Panc1 (cell line): Measurements from ENCODE around the gene CTLA4. TPM values are rescaled to one million over a fixed set of nuclear protein-coding genes. Genes with fewer than 3 reads are reported as not detected.

ENCODE experiments used
- ATAC-seq: fragments of 200-7000 bp; cut with Tn5 transposase; 2 replicates; pipeline ENCODE4 v1.9.1; 2020; ENCODE audit warnings: mild to moderate bottlenecking, moderate library complexity
- BruUV-seq: library from RNA; stranded (reverse); fragments of 400-500 nt; replicated peaks from 2 replicates; lab custom pipeline; 2021; lab: Mats Ljungman, UMichigan
- CTCF ChIA-PET: fragments of 300-600 bp; sonication (Branson Sonifier 250); formaldehyde crosslinking; loops from one replicate; lab custom pipeline; 2022; ENCODE audit warnings: antibody characterized with exemption; lab: Charles Lee
- POLR2A ChIA-PET: fragments of 300-600 bp; sonication (Branson Sonifier 250); formaldehyde crosslinking; loops from one replicate; lab custom pipeline; 2022; ENCODE audit warnings: antibody characterized with exemption; lab: Charles Lee
- DNase-seq: peaks from one replicate; pipeline ENCODE4 v3.0.0-alpha.2; 2010; ENCODE audit warnings: low read depth, low spot score
- H3K27ac ChIP-seq: 2 replicates; pipeline ENCODE4 v1.5.1; 2011; ENCODE audit warnings: mild to moderate bottlenecking, low read length, inconsistent platforms
- H3K27me3 ChIP-seq: fragments of 200-500 bp; sonication (Bioruptor generic); 2 replicates; pipeline ENCODE4 v1.6.0; 2014; ENCODE audit warnings: low read length, inconsistent platforms; ENCODE audit not compliant: control insufficient read depth, insufficient read depth
- H3K36me3 ChIP-seq: fragments of 200-500 bp; sonication (Bioruptor generic); 2 replicates; pipeline ENCODE4 v1.5.1; 2014; ENCODE audit warnings: inconsistent platforms, mild to moderate bottlenecking, low read length, moderate library complexity; ENCODE audit not compliant: control insufficient read depth, insufficient read depth
- H3K4me1 ChIP-seq: 2 replicates; pipeline ENCODE4 v1.5.1; 2011; ENCODE audit warnings: inconsistent platforms, mild to moderate bottlenecking, low read length, moderate library complexity; ENCODE audit not compliant: control insufficient read depth, insufficient read depth
- H3K4me3 ChIP-seq, 2 experiments: 2 replicates each; pipeline ENCODE4 v1.5.1; 2011 to 2012; ENCODE audit warnings: low read depth in 2 of 2, low read length in 2 of 2, mild to moderate bottlenecking in 2 of 2, inconsistent platforms in 1 of 2, moderate library complexity in 1 of 2
- H3K9me3 ChIP-seq: fragments of 200-500 bp; sonication (Bioruptor generic); 2 replicates; pipeline ENCODE4 v1.5.1; 2014; ENCODE audit warnings: low read depth, mild to moderate bottlenecking, inconsistent platforms, low read length, moderate library complexity; ENCODE audit not compliant: control insufficient read depth, insufficient read depth
- POLR2AphosphoS5 ChIP-seq: IDR thresholded peaks from 2 replicates; pipeline ENCODE4 v1.6.1; 2012; ENCODE audit warnings: mild to moderate bottlenecking, low read depth, low read length, moderate library complexity
- SIN3A ChIP-seq: IDR thresholded peaks from 2 replicates; pipeline ENCODE4 v1.6.1; 2012; ENCODE audit warnings: low read depth, mild to moderate bottlenecking, low read length, moderate library complexity, borderline replicate concordance; ENCODE audit not compliant: insufficient read depth
- TCF7L2 ChIP-seq: IDR thresholded peaks from 2 replicates; pipeline ENCODE4 v1.6.1; 2011; ENCODE audit warnings: mild to moderate bottlenecking, low read depth, low read length, inconsistent platforms
- in situ Hi-C: cut with HindIII; loops from 2 replicates; pipeline ENCODE4 v1.10.0; 2016; ENCODE audit warnings: low sequenced_read_pairs, low pct_unique_long_range_greater_than_20kb
- intact Hi-C: fragments of 100-400 bp; cut with micrococcal nuclease; formaldehyde crosslinking; loops from one replicate; pipeline ENCODE4 v1.10.0; 2022; ENCODE audit not compliant: unreplicated experiment
- total RNA-seq: library from RNA; stranded (reverse); gene quantifications from one replicate; pipeline ENCODE4 v1.2.1, GENCODE V29; 2021; ENCODE audit not compliant: unreplicated experiment
- TF ChIP-seq, protein P1 (sequence below), 2 experiments: IDR thresholded peaks; 2 replicates each; pipeline ENCODE4 v1.6.1; 2011 to 2012; ENCODE audit warnings: low read depth in 2 of 2, control low read depth in 1 of 2, low read length in 1 of 2, mild to moderate bottlenecking in 1 of 2, moderate library complexity in 1 of 2; ENCODE audit not compliant: insufficient read depth in 1 of 2
- TF ChIP-seq, protein P2 (sequence below): fragments of 450-650 bp; IDR thresholded peaks from 2 replicates; pipeline ENCODE4 v1.5.1; 2017; ENCODE audit warnings: mild to moderate bottlenecking

Gene CTLA4
- total RNA-seq, 1 experiment from 2014 or later = 0.08 TPM

DNA sequence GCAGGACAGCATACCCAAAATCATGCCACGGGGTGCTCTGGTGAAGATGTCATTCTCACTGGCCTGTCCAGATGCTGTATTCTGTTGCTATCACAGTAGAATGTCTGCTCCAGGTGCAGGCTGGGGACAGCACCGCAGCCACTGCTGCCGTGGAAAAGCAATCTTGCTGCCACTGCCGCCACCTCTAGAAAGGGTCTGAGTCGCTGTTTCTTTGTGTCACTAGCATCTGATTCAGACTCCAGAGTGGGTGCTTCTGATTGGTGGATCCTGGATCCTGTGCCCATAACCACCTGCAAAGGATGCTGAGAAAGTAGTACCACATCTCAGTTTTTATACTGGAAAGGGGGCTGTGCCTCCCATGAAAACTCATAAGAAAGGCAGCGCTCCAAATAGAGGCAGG lies 45.3 kb upstream of the CTLA4 start:
- POLR2A ChIA-PET = no interaction called here
- intact Hi-C loops = no loop called here
- CTCF ChIA-PET = no interaction called here
- Histone ChIP-seq H3K27me3 (peaks cover 10% of the 10 kb centered on the region; the same call in 1 of the 2 replicates), H3K4me1 (no peaks in the 10 kb centered on the region), H3K36me3 (no peaks in the 10 kb centered on the region), H3K4me3 (no peak overlapping the region), H3K27ac (no peak overlapping the region), H3K9me3 (no peaks in the 10 kb centered on the region)
- in situ Hi-C loops = no loop called here
- ATAC-seq (no peak), DNase-seq (no peak)
- TF ChIP-seq, protein P1, sequence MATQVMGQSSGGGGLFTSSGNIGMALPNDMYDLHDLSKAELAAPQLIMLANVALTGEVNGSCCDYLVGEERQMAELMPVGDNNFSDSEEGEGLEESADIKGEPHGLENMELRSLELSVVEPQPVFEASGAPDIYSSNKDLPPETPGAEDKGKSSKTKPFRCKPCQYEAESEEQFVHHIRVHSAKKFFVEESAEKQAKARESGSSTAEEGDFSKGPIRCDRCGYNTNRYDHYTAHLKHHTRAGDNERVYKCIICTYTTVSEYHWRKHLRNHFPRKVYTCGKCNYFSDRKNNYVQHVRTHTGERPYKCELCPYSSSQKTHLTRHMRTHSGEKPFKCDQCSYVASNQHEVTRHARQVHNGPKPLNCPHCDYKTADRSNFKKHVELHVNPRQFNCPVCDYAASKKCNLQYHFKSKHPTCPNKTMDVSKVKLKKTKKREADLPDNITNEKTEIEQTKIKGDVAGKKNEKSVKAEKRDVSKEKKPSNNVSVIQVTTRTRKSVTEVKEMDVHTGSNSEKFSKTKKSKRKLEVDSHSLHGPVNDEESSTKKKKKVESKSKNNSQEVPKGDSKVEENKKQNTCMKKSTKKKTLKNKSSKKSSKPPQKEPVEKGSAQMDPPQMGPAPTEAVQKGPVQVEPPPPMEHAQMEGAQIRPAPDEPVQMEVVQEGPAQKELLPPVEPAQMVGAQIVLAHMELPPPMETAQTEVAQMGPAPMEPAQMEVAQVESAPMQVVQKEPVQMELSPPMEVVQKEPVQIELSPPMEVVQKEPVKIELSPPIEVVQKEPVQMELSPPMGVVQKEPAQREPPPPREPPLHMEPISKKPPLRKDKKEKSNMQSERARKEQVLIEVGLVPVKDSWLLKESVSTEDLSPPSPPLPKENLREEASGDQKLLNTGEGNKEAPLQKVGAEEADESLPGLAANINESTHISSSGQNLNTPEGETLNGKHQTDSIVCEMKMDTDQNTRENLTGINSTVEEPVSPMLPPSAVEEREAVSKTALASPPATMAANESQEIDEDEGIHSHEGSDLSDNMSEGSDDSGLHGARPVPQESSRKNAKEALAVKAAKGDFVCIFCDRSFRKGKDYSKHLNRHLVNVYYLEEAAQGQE (IDR thresholded peaks at IDR 0.05; ENCODE audit: insufficient read depth in 1 of 2, low read depth in 2 of 2, low read length in 1 of 2) = no peak
- TF ChIP-seq TCF7L2 (no peak), POLR2AphosphoS5 (no peak), SIN3A (no peak)
- TF ChIP-seq, protein P2, sequence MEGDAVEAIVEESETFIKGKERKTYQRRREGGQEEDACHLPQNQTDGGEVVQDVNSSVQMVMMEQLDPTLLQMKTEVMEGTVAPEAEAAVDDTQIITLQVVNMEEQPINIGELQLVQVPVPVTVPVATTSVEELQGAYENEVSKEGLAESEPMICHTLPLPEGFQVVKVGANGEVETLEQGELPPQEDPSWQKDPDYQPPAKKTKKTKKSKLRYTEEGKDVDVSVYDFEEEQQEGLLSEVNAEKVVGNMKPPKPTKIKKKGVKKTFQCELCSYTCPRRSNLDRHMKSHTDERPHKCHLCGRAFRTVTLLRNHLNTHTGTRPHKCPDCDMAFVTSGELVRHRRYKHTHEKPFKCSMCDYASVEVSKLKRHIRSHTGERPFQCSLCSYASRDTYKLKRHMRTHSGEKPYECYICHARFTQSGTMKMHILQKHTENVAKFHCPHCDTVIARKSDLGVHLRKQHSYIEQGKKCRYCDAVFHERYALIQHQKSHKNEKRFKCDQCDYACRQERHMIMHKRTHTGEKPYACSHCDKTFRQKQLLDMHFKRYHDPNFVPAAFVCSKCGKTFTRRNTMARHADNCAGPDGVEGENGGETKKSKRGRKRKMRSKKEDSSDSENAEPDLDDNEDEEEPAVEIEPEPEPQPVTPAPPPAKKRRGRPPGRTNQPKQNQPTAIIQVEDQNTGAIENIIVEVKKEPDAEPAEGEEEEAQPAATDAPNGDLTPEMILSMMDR = no peak
- no TSS peak for BruUV-seq

DNA sequence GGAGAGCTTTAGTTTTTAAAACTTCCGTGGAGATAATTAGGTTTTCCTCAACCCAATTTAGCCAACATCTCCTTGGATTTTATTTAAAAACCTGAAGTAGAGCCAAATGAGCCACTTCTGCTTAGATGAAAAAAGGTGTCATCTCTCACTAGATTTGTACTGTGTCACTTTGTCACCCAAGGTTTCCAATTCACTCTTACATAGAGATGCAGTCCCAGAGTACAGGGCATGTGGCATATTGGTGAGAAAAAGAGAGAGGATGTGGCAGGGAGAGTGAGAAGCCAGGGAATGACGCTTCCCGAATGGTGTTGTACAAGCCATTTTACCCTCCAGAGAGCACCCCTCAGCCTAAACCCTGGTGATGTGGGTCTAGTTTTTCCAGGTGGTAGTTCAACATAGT lies 44.4 kb upstream of the CTLA4 start:
- in situ Hi-C loops (no loop called here), intact Hi-C loops (no loop called here)
- POLR2A ChIA-PET = no interaction called here
- Histone ChIP-seq H3K27ac (no peak overlapping the region), H3K36me3 (no peaks in the 10 kb centered on the region), H3K4me1 (no peaks in the 10 kb centered on the region), H3K4me3 (no peak overlapping the region), H3K27me3 (peaks cover 8% of the 10 kb centered on the region; the same call in 1 of the 2 replicates), H3K9me3 (no peaks in the 10 kb centered on the region)
- CTCF ChIA-PET = no interaction called here
- BruUV-seq = no TSS peak
- ATAC-seq (no peak), DNase-seq (no peak)
- TF ChIP-seq, protein P1 (IDR thresholded peaks at IDR 0.05; ENCODE audit: insufficient read depth in 1 of 2, low read depth in 2 of 2, low read length in 1 of 2) = no peak
- TF ChIP-seq SIN3A (no peak), TCF7L2 (no peak)
